HG03095 (cell line): ENCODE measurements around the gene KLHL14.
A peak's percentile ranks its signal among the peaks of the same experiment; 100 is the strongest.
"Not testable (repeated sequence)": the region's sequence is repeated elsewhere in the genome, so short reads cannot be mapped to it uniquely, and the experiment has no call there.

Source experiments
- ATAC-seq: cut with Tn5 transposase; IDR thresholded peaks from one replicate; pipeline ENCODE4 v1.9.1; 2021; ENCODE audit warnings: moderate library complexity; ENCODE audit not compliant: unreplicated experiment

The KLHL14 gene

GRCh38 chr18:32772581-32773381, at the start of gene KLHL14:
Gene KLHL14, minus strand, starts transcription at chr18:32773023. Its CDS starts 2,432 bp downstream, at chr18:32770591.
- no peak for ATAC-seq

- no peak for ATAC-seq
Measured at GRCh38 chr18:32822197-32822596, 49.4 kb upstream of the KLHL14 start.

- no peak for ATAC-seq
Measured at GRCh38 chr18:32815881-32816280, 43.1 kb upstream of the KLHL14 start.

- ATAC-seq, result no peak
Measured at GRCh38 chr18:32812342-32812741, 39.5 kb upstream of the KLHL14 start.

GRCh38 chr18:32810314-32810713, 37.5 kb upstream of the KLHL14 start:
- ATAC-seq, result no peak

- no peak for ATAC-seq
Measured at GRCh38 chr18:32805354-32805753, 32.5 kb upstream of the KLHL14 start.

GRCh38 chr18:32804134-32804888, 31.5 kb upstream of the KLHL14 start:
- no peak for ATAC-seq

- peak; percentile 95 for ATAC-seq
Measured at GRCh38 chr18:32803568-32803967, 30.7 kb upstream of the KLHL14 start.

GRCh38 chr18:32802591-32803451, 30.0 kb upstream of the KLHL14 start:
- ATAC-seq, result peak; percentile 50

GRCh38 chr18:32801228-32801627, 28.4 kb upstream of the KLHL14 start:
- no peak for ATAC-seq

- ATAC-seq, result no peak
Measured at GRCh38 chr18:32798209-32798960, 25.6 kb upstream of the KLHL14 start.

- not testable (repeated sequence) for ATAC-seq
Measured at GRCh38 chr18:32794667-32795066, 21.8 kb upstream of the KLHL14 start.

- ATAC-seq, result no peak
Measured at GRCh38 chr18:32779010-32779409, 6.2 kb upstream of the KLHL14 start.

GRCh38 chr18:32777049-32777448, 4.2 kb upstream of the KLHL14 start:
- ATAC-seq, result no peak

- ATAC-seq, result no peak
Measured at GRCh38 chr18:32776561-32776960, 3.7 kb upstream of the KLHL14 start.

- no peak for ATAC-seq
Measured at GRCh38 chr18:32775628-32776027, 2.8 kb upstream of the KLHL14 start.

GRCh38 chr18:32773382-32773712, 524 bp upstream of the KLHL14 start:
- no peak for ATAC-seq

- no peak for ATAC-seq
Measured at GRCh38 chr18:32771871-32772580, 797 bp downstream of the KLHL14 start.

GRCh38 chr18:32771169-32771751, 1.6 kb downstream of the KLHL14 start:
- ATAC-seq, result no peak
